PFSK-1 (cell line): ENCODE results near the gene NUDT3.

Source experiments
- POLR2AphosphoS5 ChIP-seq: IDR thresholded peaks from 2 replicates; pipeline ENCODE4 v1.6.1; 2012; ENCODE audit warnings: low read depth, mild to moderate bottlenecking, control low read depth, low read length, moderate library complexity
- SIN3A ChIP-seq: IDR thresholded peaks from 2 replicates; pipeline ENCODE4 v1.6.1; 2012; ENCODE audit warnings: mild to moderate bottlenecking, low read length, moderate library complexity, borderline replicate concordance; ENCODE audit not compliant: insufficient read depth
- TAF1 ChIP-seq: IDR thresholded peaks from 2 replicates; pipeline ENCODE4 v1.6.1; 2012; ENCODE audit warnings: low read length, control low read depth, borderline replicate concordance; ENCODE audit not compliant: insufficient read depth
- TF ChIP-seq, protein P1 (sequence below), 2 experiments: IDR thresholded peaks; 2 replicates each; pipeline versions ENCODE4 v1.6.1 to v1.8.0; 2011 to 2012; ENCODE audit warnings: low read depth in 2 of 2, low read length in 2 of 2, control low read depth in 1 of 2, inconsistent platforms in 1 of 2, mild to moderate bottlenecking in 1 of 2, moderate library complexity in 1 of 2; ENCODE audit not compliant: insufficient read depth in 1 of 2

DNA sequence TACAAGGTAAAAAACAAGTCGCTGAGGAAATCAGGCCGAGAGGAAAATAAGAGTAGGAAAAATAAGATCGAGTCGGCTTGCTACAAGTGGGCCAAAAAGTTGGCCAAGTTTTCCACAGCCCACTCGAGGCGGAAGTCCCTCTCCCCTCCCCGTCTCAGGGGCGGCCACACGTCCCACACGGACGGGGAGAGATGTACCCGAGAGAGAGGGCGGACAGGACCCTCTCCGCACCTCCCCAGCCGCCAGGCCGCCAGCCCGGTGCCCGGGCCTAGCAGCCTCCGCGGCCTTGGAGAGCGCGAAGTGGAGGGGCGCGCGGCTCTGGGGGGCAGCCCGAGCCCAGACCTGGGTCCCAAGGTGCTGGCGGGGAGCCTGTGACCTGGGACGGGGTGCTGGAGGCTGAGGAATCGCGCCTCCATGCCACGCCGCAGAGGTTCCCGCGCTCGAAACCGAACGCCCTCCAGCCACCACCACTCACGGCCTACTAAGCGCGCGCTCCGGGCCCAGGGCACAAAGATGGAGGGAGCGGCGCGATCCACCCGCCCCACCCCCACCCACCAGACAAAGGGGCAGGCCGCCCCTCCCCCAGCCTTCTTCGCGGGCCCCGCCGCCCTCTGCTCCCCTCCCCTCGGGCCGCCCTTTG is 157.7 kb downstream of the NUDT3 start:
- TF ChIP-seq, protein P1, sequence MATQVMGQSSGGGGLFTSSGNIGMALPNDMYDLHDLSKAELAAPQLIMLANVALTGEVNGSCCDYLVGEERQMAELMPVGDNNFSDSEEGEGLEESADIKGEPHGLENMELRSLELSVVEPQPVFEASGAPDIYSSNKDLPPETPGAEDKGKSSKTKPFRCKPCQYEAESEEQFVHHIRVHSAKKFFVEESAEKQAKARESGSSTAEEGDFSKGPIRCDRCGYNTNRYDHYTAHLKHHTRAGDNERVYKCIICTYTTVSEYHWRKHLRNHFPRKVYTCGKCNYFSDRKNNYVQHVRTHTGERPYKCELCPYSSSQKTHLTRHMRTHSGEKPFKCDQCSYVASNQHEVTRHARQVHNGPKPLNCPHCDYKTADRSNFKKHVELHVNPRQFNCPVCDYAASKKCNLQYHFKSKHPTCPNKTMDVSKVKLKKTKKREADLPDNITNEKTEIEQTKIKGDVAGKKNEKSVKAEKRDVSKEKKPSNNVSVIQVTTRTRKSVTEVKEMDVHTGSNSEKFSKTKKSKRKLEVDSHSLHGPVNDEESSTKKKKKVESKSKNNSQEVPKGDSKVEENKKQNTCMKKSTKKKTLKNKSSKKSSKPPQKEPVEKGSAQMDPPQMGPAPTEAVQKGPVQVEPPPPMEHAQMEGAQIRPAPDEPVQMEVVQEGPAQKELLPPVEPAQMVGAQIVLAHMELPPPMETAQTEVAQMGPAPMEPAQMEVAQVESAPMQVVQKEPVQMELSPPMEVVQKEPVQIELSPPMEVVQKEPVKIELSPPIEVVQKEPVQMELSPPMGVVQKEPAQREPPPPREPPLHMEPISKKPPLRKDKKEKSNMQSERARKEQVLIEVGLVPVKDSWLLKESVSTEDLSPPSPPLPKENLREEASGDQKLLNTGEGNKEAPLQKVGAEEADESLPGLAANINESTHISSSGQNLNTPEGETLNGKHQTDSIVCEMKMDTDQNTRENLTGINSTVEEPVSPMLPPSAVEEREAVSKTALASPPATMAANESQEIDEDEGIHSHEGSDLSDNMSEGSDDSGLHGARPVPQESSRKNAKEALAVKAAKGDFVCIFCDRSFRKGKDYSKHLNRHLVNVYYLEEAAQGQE (IDR thresholded peaks at IDR 0.05; ENCODE audit: insufficient read depth in 1 of 2, low read depth in 2 of 2, low read length in 2 of 2) = no peak
- TF ChIP-seq POLR2AphosphoS5 = no peak
- TF ChIP-seq TAF1 = no peak
- TF ChIP-seq SIN3A = no peak
